GM21447 (cell line): ENCODE measurements around the gene MAPK1.

Experiments used
- ATAC-seq: cut with Tn5 transposase; IDR thresholded peaks from one replicate; pipeline ENCODE4 v1.9.1; 2021; ENCODE audit not compliant: unreplicated experiment

MAPK1 gene

DNA sequence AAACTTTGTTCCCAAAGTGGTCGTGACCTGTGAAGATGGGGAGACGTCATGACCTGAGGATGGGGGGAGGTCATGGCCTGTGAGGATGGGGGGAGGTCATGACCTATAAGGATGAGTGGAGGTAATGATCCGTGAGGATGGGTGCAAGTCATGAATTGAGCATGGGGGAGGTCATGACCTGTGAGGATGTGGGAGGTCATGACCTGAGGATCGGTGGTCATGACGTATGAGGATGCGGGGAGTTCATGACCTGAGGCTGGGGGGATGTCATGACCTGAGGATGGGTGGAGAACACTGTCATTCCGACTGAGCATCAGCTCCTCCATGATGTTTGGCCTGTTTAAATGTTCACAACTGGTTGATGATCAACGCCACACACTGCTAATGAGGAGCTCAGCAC lies 157.8 kb downstream of the MAPK1 start:
- no peak for ATAC-seq

- ATAC-seq, result no peak
These were observed 158.5 kb downstream of the MAPK1 start for GRCh38 chr22:21708960-21709359.

GRCh38 chr22:21707677-21708076 lies 159.8 kb downstream of the MAPK1 start:
- ATAC-seq, result no peak
